ENCODE results near the gene KBTBD2. TPM values are rescaled to one million over a fixed set of nuclear protein-coding genes. Genes with fewer than 3 reads are reported as not detected.

The KBTBD2 gene
- total RNA-seq, 1 donor from 2014 or later = 23.9 TPM

DNA sequence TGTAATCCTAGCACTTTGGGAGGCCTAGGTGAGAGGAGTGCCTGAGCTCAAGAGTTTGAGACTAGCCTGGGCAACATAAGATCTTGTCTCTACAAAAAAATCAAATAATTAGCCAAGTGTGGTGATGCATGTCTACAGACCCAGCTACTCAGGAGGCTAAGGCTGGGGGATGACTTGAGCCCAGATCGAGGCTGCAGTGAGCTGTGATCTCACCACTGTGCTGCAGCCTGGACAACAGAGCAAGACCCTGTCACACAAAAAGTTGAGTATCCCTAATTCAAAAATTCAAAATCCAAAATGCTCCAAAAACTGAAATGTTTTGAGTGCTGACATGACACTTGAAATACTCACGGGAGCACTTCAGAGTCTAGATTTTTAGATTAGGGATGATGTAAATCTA lies 19.1 kb downstream of the KBTBD2 start:
- H3K9me3 Mint-ChIP-seq (ENCODE audit: low read depth) = no peaks in the 10 kb centered on the region
- H3K4me3 Mint-ChIP-seq (ENCODE audit: unreplicated experiment) = no peak overlapping the region
- H3K27me3 Mint-ChIP-seq (ENCODE audit: low read depth) = no peaks in the 10 kb centered on the region
- TF ChIP-seq, protein P1, sequence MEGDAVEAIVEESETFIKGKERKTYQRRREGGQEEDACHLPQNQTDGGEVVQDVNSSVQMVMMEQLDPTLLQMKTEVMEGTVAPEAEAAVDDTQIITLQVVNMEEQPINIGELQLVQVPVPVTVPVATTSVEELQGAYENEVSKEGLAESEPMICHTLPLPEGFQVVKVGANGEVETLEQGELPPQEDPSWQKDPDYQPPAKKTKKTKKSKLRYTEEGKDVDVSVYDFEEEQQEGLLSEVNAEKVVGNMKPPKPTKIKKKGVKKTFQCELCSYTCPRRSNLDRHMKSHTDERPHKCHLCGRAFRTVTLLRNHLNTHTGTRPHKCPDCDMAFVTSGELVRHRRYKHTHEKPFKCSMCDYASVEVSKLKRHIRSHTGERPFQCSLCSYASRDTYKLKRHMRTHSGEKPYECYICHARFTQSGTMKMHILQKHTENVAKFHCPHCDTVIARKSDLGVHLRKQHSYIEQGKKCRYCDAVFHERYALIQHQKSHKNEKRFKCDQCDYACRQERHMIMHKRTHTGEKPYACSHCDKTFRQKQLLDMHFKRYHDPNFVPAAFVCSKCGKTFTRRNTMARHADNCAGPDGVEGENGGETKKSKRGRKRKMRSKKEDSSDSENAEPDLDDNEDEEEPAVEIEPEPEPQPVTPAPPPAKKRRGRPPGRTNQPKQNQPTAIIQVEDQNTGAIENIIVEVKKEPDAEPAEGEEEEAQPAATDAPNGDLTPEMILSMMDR (IDR thresholded peaks at IDR 0.05) = no peak
- DNase-seq (ENCODE audit: low spot score) = no peak
- H3K27ac Mint-ChIP-seq (ENCODE audit: unreplicated experiment) = no peak overlapping the region
- peaks cover 21% of the 10 kb centered on the region for H3K36me3 Mint-ChIP-seq (ENCODE audit: low read depth)
- H3K4me1 Mint-ChIP-seq (ENCODE audit: low read depth) = peaks cover 22% of the 10 kb centered on the region

DNA sequence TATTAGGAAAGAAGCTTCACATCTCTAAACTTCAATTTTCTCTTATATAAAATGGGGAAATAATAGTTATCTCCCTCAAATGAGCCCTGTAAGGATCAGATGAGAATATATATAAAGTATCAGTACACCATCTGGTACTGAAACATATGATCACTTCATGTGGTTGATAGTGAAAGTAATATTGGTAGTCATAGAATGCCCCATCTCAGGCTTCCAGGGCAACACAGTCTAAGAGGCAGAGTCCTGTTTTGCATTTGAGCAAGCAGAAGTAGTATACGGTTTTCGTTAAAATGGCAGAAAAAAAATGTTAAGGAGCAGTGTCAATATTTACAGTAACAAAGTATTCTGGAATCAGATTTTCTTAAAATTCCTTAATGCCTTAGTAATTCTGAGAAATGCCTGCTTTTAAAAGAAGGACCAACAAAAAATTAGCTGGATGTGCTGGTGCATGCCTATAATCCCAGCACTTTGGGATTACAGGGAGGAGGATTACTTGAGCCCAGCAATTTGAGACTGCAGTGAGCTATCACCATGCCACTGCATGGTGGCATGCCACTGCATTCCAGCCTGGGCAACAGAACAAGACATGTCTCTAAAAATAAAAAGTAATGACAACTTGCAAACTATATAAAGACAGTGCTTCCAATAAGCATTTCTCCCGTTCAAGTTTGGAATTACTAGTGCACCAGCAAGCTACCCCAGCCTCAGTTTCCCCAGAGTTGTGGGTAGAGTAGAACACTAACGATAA lies 19.8 kb downstream of the KBTBD2 start:
- DNase-seq (ENCODE audit: low spot score) = no peak
- peaks cover 21% of the 10 kb centered on the region for H3K36me3 Mint-ChIP-seq (ENCODE audit: low read depth)
- H3K9me3 Mint-ChIP-seq (ENCODE audit: low read depth) = no peaks in the 10 kb centered on the region
- no peaks in the 10 kb centered on the region for H3K27me3 Mint-ChIP-seq (ENCODE audit: low read depth)
- peak overlapping the region; percentile 37 for H3K27ac Mint-ChIP-seq (ENCODE audit: unreplicated experiment)
- H3K4me1 Mint-ChIP-seq (ENCODE audit: low read depth) = peaks cover 18% of the 10 kb centered on the region
- H3K4me3 Mint-ChIP-seq (ENCODE audit: unreplicated experiment) = no peak overlapping the region
- TF ChIP-seq, protein P1 (IDR thresholded peaks at IDR 0.05) = no peak

DNA sequence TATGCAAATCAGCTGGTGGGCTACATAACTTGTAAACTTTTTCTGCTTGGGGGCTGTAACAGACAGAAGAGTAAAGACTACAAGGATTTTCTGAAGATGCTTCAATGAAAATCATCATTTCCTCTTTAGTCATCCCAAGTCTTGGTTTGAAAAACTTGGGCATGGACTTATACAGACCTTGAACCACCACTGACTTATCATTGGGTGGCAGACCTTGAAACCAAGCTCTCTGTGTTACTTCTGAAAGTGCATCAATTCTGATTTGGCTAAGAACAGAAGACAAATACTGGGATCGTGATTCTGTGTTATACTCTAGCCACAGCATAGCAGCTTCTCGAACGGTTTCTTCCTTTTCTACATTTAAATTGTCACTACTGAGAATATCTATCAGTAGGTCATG lies 21.3 kb downstream of the KBTBD2 start:
- no peaks in the 10 kb centered on the region for H3K9me3 Mint-ChIP-seq (ENCODE audit: low read depth)
- H3K36me3 Mint-ChIP-seq (ENCODE audit: low read depth) = peaks cover 25% of the 10 kb centered on the region
- peaks cover 14% of the 10 kb centered on the region for H3K4me1 Mint-ChIP-seq (ENCODE audit: low read depth)
- no peak overlapping the region for H3K4me3 Mint-ChIP-seq (ENCODE audit: unreplicated experiment)
- DNase-seq (ENCODE audit: low spot score) = no peak
- TF ChIP-seq, protein P1 (IDR thresholded peaks at IDR 0.05) = no peak
- H3K27me3 Mint-ChIP-seq (ENCODE audit: low read depth) = no peaks in the 10 kb centered on the region
- H3K27ac Mint-ChIP-seq (ENCODE audit: unreplicated experiment) = no peak overlapping the region

DNA sequence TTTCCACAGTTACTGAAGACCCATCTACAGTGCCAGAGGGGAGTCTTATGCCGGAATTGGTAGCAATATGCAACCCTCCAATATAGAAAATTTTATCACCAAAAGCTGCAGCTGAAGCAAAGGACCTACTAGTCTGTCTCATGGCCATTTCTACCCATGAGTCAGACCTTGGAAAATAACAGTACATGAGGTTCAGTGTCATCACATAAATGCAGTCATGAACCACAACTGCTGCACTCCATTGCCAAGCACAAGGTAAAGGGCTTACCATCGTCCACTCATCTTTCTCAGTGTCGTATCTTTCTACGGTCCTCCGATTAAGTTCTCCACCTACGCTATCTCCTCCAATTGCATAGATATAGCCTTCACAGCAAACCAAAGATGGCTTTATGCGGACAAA lies 21.8 kb downstream of the KBTBD2 start:
- peaks cover 11% of the 10 kb centered on the region for H3K4me1 Mint-ChIP-seq (ENCODE audit: low read depth)
- DNase-seq (ENCODE audit: low spot score) = no peak
- TF ChIP-seq, protein P1 (IDR thresholded peaks at IDR 0.05) = no peak
- no peaks in the 10 kb centered on the region for H3K27me3 Mint-ChIP-seq (ENCODE audit: low read depth)
- H3K36me3 Mint-ChIP-seq (ENCODE audit: low read depth) = peaks cover 26% of the 10 kb centered on the region
- no peak overlapping the region for H3K4me3 Mint-ChIP-seq (ENCODE audit: unreplicated experiment)
- no peak overlapping the region for H3K27ac Mint-ChIP-seq (ENCODE audit: unreplicated experiment)
- H3K9me3 Mint-ChIP-seq (ENCODE audit: low read depth) = no peaks in the 10 kb centered on the region

DNA sequence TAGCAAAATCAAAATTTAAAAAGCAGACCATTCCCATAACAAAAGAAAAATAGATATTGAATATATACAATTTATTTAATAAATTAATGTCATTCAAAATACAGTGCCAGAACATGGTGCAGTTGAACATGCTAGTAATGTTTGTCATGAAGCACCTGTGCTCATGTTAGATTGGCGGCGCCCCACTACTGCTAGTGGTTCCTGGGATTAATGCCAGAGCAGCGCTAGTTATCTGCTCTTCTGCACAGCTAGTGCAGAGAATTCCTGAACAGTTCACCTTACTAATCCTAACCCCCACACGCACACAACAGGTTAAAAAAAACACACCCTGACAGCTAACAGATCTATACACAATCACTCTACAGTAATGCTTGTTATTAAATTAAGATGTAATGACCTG lies 23.4 kb downstream of the KBTBD2 start:
- Mint-ChIP-seq H3K27ac (ENCODE audit: unreplicated experiment) (no peak overlapping the region), H3K4me1 (ENCODE audit: low read depth) (peaks cover 11% of the 10 kb centered on the region), H3K4me3 (ENCODE audit: unreplicated experiment) (no peak overlapping the region), H3K27me3 (ENCODE audit: low read depth) (no peaks in the 10 kb centered on the region), H3K9me3 (ENCODE audit: low read depth) (no peaks in the 10 kb centered on the region), H3K36me3 (ENCODE audit: low read depth) (peaks cover 28% of the 10 kb centered on the region)
- TF ChIP-seq, protein P1 (IDR thresholded peaks at IDR 0.05) = no peak
- no peak for DNase-seq (ENCODE audit: low spot score)
